Endodermal cell (in vitro differentiated cells): ENCODE data around the gene ERFL. TPM values are rescaled to one million over a fixed set of nuclear protein-coding genes. Genes with fewer than 3 reads are reported as not detected.

Source experiments
- DNase-seq: peaks from one replicate; pipeline ENCODE4 v3.0.0-alpha.2; 2017
- H3K27ac ChIP-seq: 2 replicates; pipeline ENCODE4 v1.5.1; 2013; ENCODE audit warnings: mild to moderate bottlenecking, low read depth, low read length, moderate library complexity
- H3K27me3 ChIP-seq: 2 replicates; pipeline ENCODE4 v1.6.1; 2013; ENCODE audit warnings: mild to moderate bottlenecking, low read length, moderate library complexity; ENCODE audit not compliant: insufficient read depth, control insufficient read depth, poor library complexity, severe bottlenecking
- H3K36me3 ChIP-seq: 2 replicates; pipeline ENCODE4 v1.7.0; 2013; ENCODE audit warnings: mild to moderate bottlenecking, low read length, moderate library complexity; ENCODE audit not compliant: control insufficient read depth, insufficient read depth
- H3K4me1 ChIP-seq: one replicate; pipeline ENCODE4 v1.7.0; 2013; ENCODE audit warnings: low read length; ENCODE audit not compliant: control insufficient read depth, insufficient read depth
- H3K4me3 ChIP-seq: 2 replicates; pipeline ENCODE4 v1.5.1; 2013; ENCODE audit warnings: mild to moderate bottlenecking, low read length, moderate library complexity
- H3K9ac ChIP-seq: 2 replicates; pipeline ENCODE4 v1.6.1; 2013; ENCODE audit warnings: mild to moderate bottlenecking, low read length, moderate library complexity; ENCODE audit not compliant: poor library complexity, severe bottlenecking; ENCODE audit errors: extremely low read depth
- H3K9me3 ChIP-seq: 2 replicates; pipeline ENCODE4 v1.6.1; 2013; ENCODE audit warnings: mild to moderate bottlenecking, low read length, moderate library complexity; ENCODE audit not compliant: control insufficient read depth
- H3K27ac Mint-ChIP-seq: 2 replicates; pipeline ENCODE4 v1.8.0; 2020; ENCODE audit warnings: mixed read lengths
- H3K27me3 Mint-ChIP-seq: 2 replicates; pipeline ENCODE4 v1.8.0; 2021; ENCODE audit warnings: mild to moderate bottlenecking, mixed read lengths; ENCODE audit not compliant: insufficient read depth
- H3K36me3 Mint-ChIP-seq: 2 replicates; pipeline ENCODE4 v1.8.0; 2020; ENCODE audit warnings: low read depth, mixed read lengths
- H3K4me1 Mint-ChIP-seq: 2 replicates; pipeline ENCODE4 v1.8.0; 2020; ENCODE audit warnings: mixed read lengths
- H3K4me3 Mint-ChIP-seq: 2 replicates; pipeline ENCODE4 v1.8.0; 2020; ENCODE audit warnings: mild to moderate bottlenecking, moderate library complexity, mixed read lengths
- H3K9me3 Mint-ChIP-seq: 2 replicates; pipeline ENCODE4 v1.8.0; 2020; ENCODE audit warnings: mild to moderate bottlenecking, mixed read lengths
- CTCF ChIP-seq: fragments of 200-600 bp; sonication (generic); conservative IDR thresholded peaks from 2 replicates; pipeline ENCODE4 v1.5.0; 2021; ENCODE audit warnings: antibody characterized with exemption, mild to moderate bottlenecking
- WGBS, 2 experiments: methylation state at CpG; one replicate each; pipeline versions ENCODE4 v1.1.5 to v1.1.7; 2013; ENCODE audit warnings: missing lambda C conversion rate in 2 of 2, mixed read lengths in 1 of 2; ENCODE audit not compliant: insufficient coverage in 1 of 2, insufficient read length in 1 of 2; 5-methylcytosine and 5-hydroxymethylcytosine counted together
- total RNA-seq, 2 donors: library from RNA; stranded (reverse); fragmentation: NEBNext Ultra II Directional in 1 of 2; extraction: Animal tissue kit (Norgen Biotek cat#: 25700) in 1 of 2; gene quantifications; 2 replicates in 1 of 2; 3 replicates in 1 of 2; pipeline ENCODE4 v1.2.1, GENCODE V29; 2021

Gene ERFL
- total RNA-seq, 2 donors from 2014 or later, result 0.13 to 0.53 TPM

- Histone ChIP-seq H3K9me3 (no peaks in the 10 kb centered on the region), H3K9ac (no peak overlapping the region), H3K27ac (no peak overlapping the region), H3K4me1 (no peaks in the 10 kb centered on the region), H3K4me3 (no peak overlapping the region), H3K36me3 (no peaks in the 10 kb centered on the region), H3K27me3 (peaks cover 98% of the 10 kb centered on the region)
- no peak for DNase-seq
- Mint-ChIP-seq H3K27me3 (peaks cover 15% of the 10 kb centered on the region), H3K4me1 (peaks cover 11% of the 10 kb centered on the region), H3K27ac (no peak overlapping the region), H3K4me3 (no peak overlapping the region), H3K9me3 (no peaks in the 10 kb centered on the region), H3K36me3 (no peaks in the 10 kb centered on the region)
- WGBS, 2 experiments, result 21 to 34% methylated on average over 9 to 26 of the region's 26 CpGs
- TF ChIP-seq CTCF, result no peak
Measured at GRCh38 chr19:41920882-41921576, 7.2 kb downstream of the ERFL start.

GRCh38 chr19:41919948-41920712 is 8.1 kb downstream of the ERFL start:
- peaks cover 11% of the 10 kb centered on the region for H3K4me1 Mint-ChIP-seq
- Histone ChIP-seq H3K36me3 (no peaks in the 10 kb centered on the region), H3K4me1 (no peaks in the 10 kb centered on the region), H3K9me3 (no peaks in the 10 kb centered on the region), H3K27ac (no peak overlapping the region), H3K4me3 (no peak overlapping the region), H3K27me3 (peaks cover 98% of the 10 kb centered on the region), H3K9ac (no peak overlapping the region)
- TF ChIP-seq CTCF, result no peak
- WGBS, 2 experiments, result 91 to 92% methylated on average over 30 to 33 of the region's 33 CpGs
- DNase-seq, result no peak
- H3K27me3 Mint-ChIP-seq, result peaks cover 15% of the 10 kb centered on the region
- no peaks in the 10 kb centered on the region for H3K36me3 Mint-ChIP-seq
- H3K9me3 Mint-ChIP-seq, result no peaks in the 10 kb centered on the region
- H3K27ac Mint-ChIP-seq, result no peak overlapping the region
- no peak overlapping the region for H3K4me3 Mint-ChIP-seq

- Histone ChIP-seq H3K27ac (no peak overlapping the region), H3K9me3 (no peaks in the 10 kb centered on the region), H3K9ac (no peak overlapping the region), H3K36me3 (no peaks in the 10 kb centered on the region), H3K4me3 (no peak overlapping the region), H3K27me3 (peaks cover 98% of the 10 kb centered on the region), H3K4me1 (no peaks in the 10 kb centered on the region)
- Mint-ChIP-seq H3K27ac (no peak overlapping the region), H3K4me1 (peaks cover 11% of the 10 kb centered on the region), H3K36me3 (no peaks in the 10 kb centered on the region), H3K4me3 (no peak overlapping the region), H3K9me3 (no peaks in the 10 kb centered on the region), H3K27me3 (peaks cover 23% of the 10 kb centered on the region)
- TF ChIP-seq CTCF, result no peak
- 80 to 91% methylated on average over 5 of the region's 5 CpGs for WGBS, 2 experiments
- DNase-seq, result no peak
Measured at GRCh38 chr19:41918653-41919244, 9.5 kb downstream of the ERFL start.
